GM21360 (cell line): ENCODE measurements around the gene EQTN.
A peak's percentile ranks its signal among the peaks of the same experiment; 100 is the strongest.

Source experiments
- ATAC-seq: cut with Tn5 transposase; IDR thresholded peaks from one replicate; pipeline ENCODE4 v1.9.1; 2021; ENCODE audit warnings: mild to moderate bottlenecking, moderate library complexity; ENCODE audit not compliant: unreplicated experiment

The EQTN gene

GRCh38 chr9:27297050-27297449 is at the start of gene EQTN:
EQTN (minus strand) TSS chr9:27297150; CDS start chr9:27297055, 95 bp downstream.
- ATAC-seq: no peak

- no peak for ATAC-seq
Measured at GRCh38 chr9:27344776-27345175, 47.8 kb upstream of the EQTN start.

- ATAC-seq: no peak
Measured at GRCh38 chr9:27341545-27342294, 44.8 kb upstream of the EQTN start.

- no peak for ATAC-seq
Measured at GRCh38 chr9:27340961-27341511, 44.1 kb upstream of the EQTN start.

GRCh38 chr9:27340285-27340674 is 43.3 kb upstream of the EQTN start:
- no peak for ATAC-seq

GRCh38 chr9:27339661-27340284 is 42.8 kb upstream of the EQTN start:
- ATAC-seq: no peak

- ATAC-seq: no peak
Measured at GRCh38 chr9:27338527-27338903, 41.6 kb upstream of the EQTN start.

GRCh38 chr9:27337833-27338526 is 41.0 kb upstream of the EQTN start:
- ATAC-seq: no peak

GRCh38 chr9:27337236-27337635 is 40.3 kb upstream of the EQTN start:
- ATAC-seq: no peak

- ATAC-seq: no peak
Measured at GRCh38 chr9:27336829-27337228, 39.9 kb upstream of the EQTN start.

- ATAC-seq: no peak
Measured at GRCh38 chr9:27336126-27336525, 39.2 kb upstream of the EQTN start.

GRCh38 chr9:27335075-27335474 is 38.1 kb upstream of the EQTN start:
- ATAC-seq: no peak

GRCh38 chr9:27333241-27334052 is 36.5 kb upstream of the EQTN start:
- ATAC-seq: peak; percentile 53

GRCh38 chr9:27331393-27331792 is 34.4 kb upstream of the EQTN start:
- ATAC-seq: no peak

- ATAC-seq: no peak
Measured at GRCh38 chr9:27329291-27329690, 32.3 kb upstream of the EQTN start.

- no peak for ATAC-seq
Measured at GRCh38 chr9:27328483-27328882, 31.5 kb upstream of the EQTN start.

GRCh38 chr9:27311184-27311583 is 14.2 kb upstream of the EQTN start:
- no peak for ATAC-seq

GRCh38 chr9:27310582-27310981 is 13.6 kb upstream of the EQTN start:
- no peak for ATAC-seq

GRCh38 chr9:27308691-27309390 is 11.9 kb upstream of the EQTN start:
- ATAC-seq: no peak

GRCh38 chr9:27304521-27304920 is 7.6 kb upstream of the EQTN start:
- ATAC-seq: no peak
